Esophagus squamous epithelium (tissue), 5 donors: ENCODE results near the gene KRT4. TPM values are rescaled to one million over a fixed set of nuclear protein-coding genes. Genes with fewer than 3 reads are reported as not detected.

Experiments
- DNase-seq: peaks from one replicate; lab custom pipeline; 2025; lab: John Stamatoyannopoulos, UW
- H3K27ac ChIP-seq, 4 donors: fragments of 200-600 bp; sonication (generic); one replicate each; pipeline ENCODE4 v1.5.1; 2016 to 2019; ENCODE audit warnings: mild to moderate bottlenecking in 1 of 4
- H3K27me3 ChIP-seq, 4 donors: fragments of 200-600 bp; sonication (generic); 1 replicate in 3 of 4; 2 replicates in 1 of 4; pipeline versions ENCODE4 v1.5.1 to v1.6.0; 2017 to 2021; ENCODE audit warnings: antibody characterized with exemption in 1 of 4
- H3K36me3 ChIP-seq, 3 donors: fragments of 200-600 bp; sonication (generic); one replicate each; pipeline ENCODE4 v1.5.1; 2016 to 2019
- H3K4me1 ChIP-seq, 3 donors: fragments of 200-600 bp; sonication (generic); one replicate each; pipeline ENCODE4 v1.5.1; 2017 to 2019
- H3K4me3 ChIP-seq, 4 donors: fragments of 200-600 bp; sonication (generic); 1 replicate in 3 of 4; 2 replicates in 1 of 4; pipeline ENCODE4 v1.5.1; 2016 to 2019; ENCODE audit warnings: mild to moderate bottlenecking in 2 of 4, moderate library complexity in 1 of 4
- H3K9me3 ChIP-seq, 3 donors: fragments of 200-600 bp; sonication (generic); one replicate each; pipeline ENCODE4 v1.5.1; 2016 to 2019
- CTCF ChIP-seq, 6 experiments: fragments of 450-650 bp in 4 of 6; fragments of 200-600 bp in 2 of 6; sonication (generic) in 2 of 6; IDR thresholded peaks; one replicate each; pipeline ENCODE4 v1.5.1; 2016 to 2019; ENCODE audit warnings: antibody characterized with exemption in 6 of 6, mild to moderate bottlenecking in 4 of 6, moderate library complexity in 4 of 6
- POLR2A ChIP-seq, 4 donors: fragments of 450-650 bp; IDR thresholded peaks; one replicate each; pipeline ENCODE4 v1.6.1; 2017; ENCODE audit warnings: antibody characterized with exemption in 4 of 4, mild to moderate bottlenecking in 4 of 4, moderate library complexity in 3 of 4
- WGBS, 2 donors: methylation state at CpG; one replicate each; pipeline ENCODE4 v1.1.5; 2018; 5-methylcytosine and 5-hydroxymethylcytosine counted together
- intact Hi-C: fragments of 100-400 bp; cut with DNase I; formaldehyde crosslinking; loops from one replicate; pipeline ENCODE4 v1.15.0; 2022
- total RNA-seq, 4 donors: library from RNA; depleted of rRNA; stranded (reverse); fragments of >200 nt; gene quantifications; one replicate each; pipeline ENCODE4 v1.1.0, GENCODE V29; 2016
- donor health status: DM: yes; HTN: yes; CAD: no.

The KRT4 gene
- total RNA-seq, 4 donors from 2014 or later = 3,147 to 27,876 (median 8,563) TPM

- no peaks in the 10 kb centered on the region for H3K9me3 ChIP-seq
- H3K27ac ChIP-seq = no peak overlapping the region
- H3K27me3 ChIP-seq = peaks cover 0 to 37% (median 0%) of the 10 kb centered on the region in 4 donors
- peak overlapping the region in 3 of 4 donors; percentile 22 to 45 (median 29) for H3K4me3 ChIP-seq
- peaks cover 0 to 29% (median 7%) of the 10 kb centered on the region in 3 donors for H3K4me1 ChIP-seq
- no peak for DNase-seq
- H3K36me3 ChIP-seq = no peaks in the 10 kb centered on the region
- intact Hi-C loops = no loop called here
- WGBS, 2 donors = 38 to 41% methylated on average over 11 to 13 of the region's 50 CpGs
- TF ChIP-seq CTCF (IDR thresholded peaks at IDR 0.05) (no peak), POLR2A (IDR thresholded peaks at IDR 0.05) (no peak)
These were observed 24.1 kb downstream of the KRT4 start for GRCh38 chr12:52789637-52790426.

DNA sequence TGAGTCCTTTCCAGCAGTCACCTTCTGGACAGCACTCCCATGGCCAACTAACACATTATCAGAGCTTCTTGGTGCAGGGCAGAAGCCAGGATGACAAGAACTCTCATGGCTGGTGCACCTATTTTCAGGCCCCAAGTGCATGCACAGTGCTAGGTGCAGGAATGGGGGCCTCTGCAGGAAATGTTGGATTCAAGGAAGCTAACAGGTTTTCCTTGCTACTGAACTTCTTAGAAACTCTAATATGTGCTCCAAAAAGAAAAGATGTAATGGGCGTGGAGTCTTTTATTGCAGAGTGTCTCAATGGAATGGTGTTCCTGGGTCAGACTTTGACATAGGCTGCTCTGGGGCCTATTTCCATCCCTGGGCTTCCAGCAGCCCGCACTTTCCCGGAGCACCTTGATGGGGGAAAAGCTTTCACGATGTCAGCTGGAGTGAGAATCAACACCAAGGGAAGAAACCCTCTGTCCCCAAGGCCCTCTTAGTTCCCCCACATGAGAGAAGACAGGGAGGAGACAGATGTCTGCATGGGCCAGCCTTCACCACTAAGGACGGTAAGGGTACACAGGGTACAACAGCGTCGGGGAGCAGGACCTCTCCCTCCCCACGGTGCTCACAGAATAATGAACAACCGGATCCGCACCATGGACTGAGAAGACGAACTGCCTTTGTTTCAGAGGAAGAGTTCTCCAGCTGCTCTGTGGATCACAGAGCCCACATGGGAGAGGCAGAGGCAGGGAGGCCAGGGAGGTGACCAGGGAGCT lies 24.9 kb downstream of the KRT4 start:
- no peaks in the 10 kb centered on the region for H3K9me3 ChIP-seq
- no peaks in the 10 kb centered on the region for H3K36me3 ChIP-seq
- intact Hi-C loops = no loop called here
- TF ChIP-seq POLR2A (IDR thresholded peaks at IDR 0.05) (no peak), CTCF (IDR thresholded peaks at IDR 0.05) (no peak)
- no peak overlapping the region for H3K4me3 ChIP-seq
- H3K27ac ChIP-seq = no peak overlapping the region
- peaks cover 0 to 29% (median 7%) of the 10 kb centered on the region in 3 donors for H3K4me1 ChIP-seq
- DNase-seq = no peak
- H3K27me3 ChIP-seq = peaks cover 0 to 44% (median 0%) of the 10 kb centered on the region in 4 donors
- WGBS, 2 donors = 80 to 85% methylated on average over 1 to 8 of the region's 11 CpGs

DNA sequence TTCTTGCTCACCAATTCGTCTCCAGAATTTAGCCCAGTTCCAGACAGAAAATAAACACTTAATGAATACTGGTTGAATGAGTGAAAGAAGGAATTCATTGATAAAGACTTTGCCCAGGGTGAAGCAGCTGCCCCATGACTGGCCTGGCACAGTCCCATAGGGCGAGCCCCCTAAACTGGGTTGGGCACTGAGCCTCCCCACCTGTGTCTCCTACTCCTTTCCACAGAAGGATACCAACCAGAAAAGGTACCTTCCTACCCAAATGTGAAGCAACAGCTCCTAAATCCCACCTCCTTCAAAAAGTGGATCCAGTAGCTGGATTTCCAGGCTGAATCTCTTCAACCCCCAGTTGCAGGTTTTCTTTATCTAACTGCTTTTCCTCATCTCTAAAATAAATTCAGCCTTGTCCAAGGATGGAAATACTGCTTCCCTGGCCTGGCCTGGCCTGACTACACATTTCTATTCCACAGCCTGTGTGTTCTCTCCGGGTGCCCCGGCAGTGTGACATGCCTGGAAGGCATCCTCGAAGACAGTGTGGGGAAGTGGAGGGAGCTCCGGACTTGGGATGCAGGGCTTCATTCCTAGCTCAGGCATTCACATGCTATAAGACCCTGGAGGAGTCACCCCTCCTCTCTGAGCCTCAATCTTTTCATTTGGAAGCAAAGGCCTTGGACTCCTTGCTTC lies 25.6 kb downstream of the KRT4 start:
- intact Hi-C loops = no loop called here
- H3K36me3 ChIP-seq = no peaks in the 10 kb centered on the region
- H3K4me1 ChIP-seq = peaks cover 0 to 29% (median 7%) of the 10 kb centered on the region in 3 donors
- 78 to 87% methylated on average over 6 of the region's 6 CpGs for WGBS, 2 donors
- TF ChIP-seq CTCF (IDR thresholded peaks at IDR 0.05) = no peak
- no peak for TF ChIP-seq POLR2A (IDR thresholded peaks at IDR 0.05)
- peaks cover 0 to 48% (median 0%) of the 10 kb centered on the region in 4 donors for H3K27me3 ChIP-seq
- DNase-seq = no peak
- H3K27ac ChIP-seq = no peak overlapping the region
- no peak overlapping the region for H3K4me3 ChIP-seq
- H3K9me3 ChIP-seq = no peaks in the 10 kb centered on the region

DNA sequence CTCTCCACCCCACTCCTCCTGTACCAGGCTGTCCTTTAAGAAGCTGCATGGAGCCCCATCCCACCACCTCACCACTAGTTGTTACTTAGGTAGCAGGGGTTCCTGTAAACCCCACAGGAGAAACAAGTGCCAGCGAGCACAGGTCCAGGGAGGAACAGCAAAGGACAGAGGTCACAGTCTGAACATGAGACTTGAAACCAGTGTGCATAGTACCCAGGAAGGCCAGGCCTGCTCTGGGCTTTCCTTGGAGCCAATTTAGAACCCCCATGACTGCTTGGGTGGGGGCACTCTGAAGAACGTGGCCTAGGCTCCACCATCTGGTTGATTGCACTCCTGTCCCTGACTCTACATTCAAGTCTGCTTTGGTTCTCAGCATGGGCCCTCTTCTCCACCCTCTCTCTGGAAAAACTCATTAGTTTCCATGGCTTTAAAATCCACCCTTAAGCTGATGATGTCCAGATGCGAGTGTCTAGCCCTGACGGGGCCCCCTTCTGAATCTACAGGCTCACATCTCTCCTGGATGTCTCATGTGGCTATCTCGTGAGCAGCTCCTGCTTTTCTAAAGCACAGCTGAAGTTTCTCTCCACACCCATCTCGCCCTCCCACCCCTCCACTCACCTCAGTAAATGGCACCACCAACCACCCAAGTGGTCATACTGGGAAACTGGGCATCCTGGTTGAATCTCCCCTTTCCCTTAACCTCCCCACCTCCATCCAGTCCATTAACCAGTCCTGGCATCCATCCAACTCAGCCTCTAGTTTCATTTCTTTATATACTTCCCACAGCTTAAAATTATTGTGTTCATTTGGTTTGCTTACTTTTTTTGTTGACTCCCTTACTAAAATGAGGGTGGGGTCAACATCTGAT lies 26.4 kb downstream of the KRT4 start:
- WGBS, 2 donors = 63 to 67% methylated on average over 5 to 6 of the region's 6 CpGs
- Histone ChIP-seq H3K27ac (no peak overlapping the region), H3K4me3 (no peak overlapping the region), H3K27me3 (peaks cover 0 to 49% (median 0%) of the 10 kb centered on the region in 4 donors), H3K9me3 (no peaks in the 10 kb centered on the region), H3K4me1 (peaks cover 0 to 29% (median 7%) of the 10 kb centered on the region in 3 donors), H3K36me3 (no peaks in the 10 kb centered on the region)
- intact Hi-C loops = no loop called here
- TF ChIP-seq CTCF (IDR thresholded peaks at IDR 0.05) (no peak), POLR2A (IDR thresholded peaks at IDR 0.05) (no peak)
- no peak for DNase-seq
